Measurements from ENCODE around the gene STARD3NL. TPM values are rescaled to one million over a fixed set of nuclear protein-coding genes. Genes with fewer than 3 reads are reported as not detected.

STARD3NL gene
- total and polyA plus RNA-seq, 2 of the 13 experiments (the other 11 are each of a cell fraction or from before 2014, with no cell fraction given): 37.3 to 42.3 TPM

DNA sequence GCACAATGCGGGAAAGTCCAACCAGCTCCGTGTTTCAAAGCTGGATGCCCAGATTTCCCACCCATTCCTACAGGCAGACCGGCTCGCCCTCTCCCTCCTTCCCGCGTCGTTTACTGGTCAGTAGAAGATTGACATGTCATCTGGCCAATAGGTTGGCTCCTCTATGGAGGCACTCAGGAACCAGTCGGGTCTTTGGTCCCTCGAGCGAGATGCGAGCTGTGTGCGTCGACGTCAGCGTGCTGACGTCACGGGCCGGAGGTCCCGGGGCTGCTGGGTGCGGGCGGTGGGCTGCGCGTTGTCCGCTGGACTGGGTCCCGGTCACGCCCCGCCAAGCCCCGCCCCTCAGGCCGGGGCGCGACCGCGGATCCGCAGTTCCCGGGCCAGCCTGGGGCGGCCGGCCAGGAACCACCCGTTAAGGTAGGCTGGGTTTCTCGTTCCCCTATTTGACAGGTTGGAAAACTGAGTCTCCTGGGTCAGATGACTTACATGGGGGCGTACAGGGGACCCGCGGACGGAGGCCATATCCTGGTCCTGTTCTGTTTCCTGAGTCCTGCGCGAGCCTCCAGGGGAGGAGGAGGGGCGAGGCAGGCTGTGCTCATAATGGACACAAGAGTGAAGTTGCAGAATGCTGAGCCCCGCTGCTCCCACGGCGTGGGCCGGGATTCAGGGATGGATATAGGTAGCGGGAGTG lies at the start of gene STARD3NL (continued):
- TF ChIP-seq TCF12 (IDR thresholded peaks at IDR 0.05) (no peak), TCF12 (CRISPR knock-in tag; IDR thresholded peaks at IDR 0.05) (no peak), ZNF350 (CRISPR knock-in tag; IDR thresholded peaks at IDR 0.05; ENCODE audit: borderline replicate concordance, low read depth) (peak; percentile 35; the same call in 1 of the 2 replicates), KLF13 (CRISPR knock-in tag; IDR thresholded peaks at IDR 0.05) (no peak), IKZF4 (CRISPR knock-in tag; IDR thresholded peaks at IDR 0.05; ENCODE audit: borderline replicate concordance, low read depth, not compliant biosample characterization) (no peak), HOXD1 (CRISPR knock-in tag; IDR thresholded peaks at IDR 0.05) (no peak), CCAR2 (optimal IDR thresholded peaks at IDR 0.05; ENCODE audit: low read depth, low read length) (no peak), ZKSCAN8 (CRISPR knock-in tag; IDR thresholded peaks at IDR 0.05; ENCODE audit: borderline replicate concordance) (0 out of 2 replicates have a peak, but pooled peaks have one; percentile 23), SNAI1 (CRISPR knock-in tag; IDR thresholded peaks at IDR 0.05; ENCODE audit: borderline replicate concordance) (no peak), ZNF720 (CRISPR knock-in tag; IDR thresholded peaks at IDR 0.05) (no peak), KDM3A (CRISPR knock-in tag; IDR thresholded peaks at IDR 0.05; ENCODE audit: low read depth) (no peak), ZNF615 (CRISPR knock-in tag; IDR thresholded peaks at IDR 0.05; ENCODE audit: borderline replicate concordance) (no peak), ZNF644 (CRISPR knock-in tag; IDR thresholded peaks at IDR 0.05; ENCODE audit: low read depth) (no peak; the same call in 1 of the 2 replicates), NFYC (CRISPR knock-in tag; IDR thresholded peaks at IDR 0.05) (peak; percentile 97), ZNF446 (CRISPR knock-in tag; IDR thresholded peaks at IDR 0.05) (no peak), ZNF207 (IDR thresholded peaks at IDR 0.05; ENCODE audit: borderline replicate concordance) (no peak), ZBTB7A (CRISPR knock-in tag; IDR thresholded peaks at IDR 0.05) (peak; percentile 33), ZNF430 (CRISPR knock-in tag; IDR thresholded peaks at IDR 0.05) (no peak), RAD21 (CRISPR knock-in tag; IDR thresholded peaks at IDR 0.05) (no peak)
- TF ChIP-seq, protein P1, sequence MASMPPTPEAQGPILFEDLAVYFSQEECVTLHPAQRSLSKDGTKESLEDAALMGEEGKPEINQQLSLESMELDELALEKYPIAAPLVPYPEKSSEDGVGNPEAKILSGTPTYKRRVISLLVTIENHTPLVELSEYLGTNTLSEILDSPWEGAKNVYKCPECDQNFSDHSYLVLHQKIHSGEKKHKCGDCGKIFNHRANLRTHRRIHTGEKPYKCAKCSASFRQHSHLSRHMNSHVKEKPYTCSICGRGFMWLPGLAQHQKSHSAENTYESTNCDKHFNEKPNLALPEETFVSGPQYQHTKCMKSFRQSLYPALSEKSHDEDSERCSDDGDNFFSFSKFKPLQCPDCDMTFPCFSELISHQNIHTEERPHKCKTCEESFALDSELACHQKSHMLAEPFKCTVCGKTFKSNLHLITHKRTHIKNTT (CRISPR knock-in tag; IDR thresholded peaks at IDR 0.05): no peak
- TF ChIP-seq, protein P2, sequence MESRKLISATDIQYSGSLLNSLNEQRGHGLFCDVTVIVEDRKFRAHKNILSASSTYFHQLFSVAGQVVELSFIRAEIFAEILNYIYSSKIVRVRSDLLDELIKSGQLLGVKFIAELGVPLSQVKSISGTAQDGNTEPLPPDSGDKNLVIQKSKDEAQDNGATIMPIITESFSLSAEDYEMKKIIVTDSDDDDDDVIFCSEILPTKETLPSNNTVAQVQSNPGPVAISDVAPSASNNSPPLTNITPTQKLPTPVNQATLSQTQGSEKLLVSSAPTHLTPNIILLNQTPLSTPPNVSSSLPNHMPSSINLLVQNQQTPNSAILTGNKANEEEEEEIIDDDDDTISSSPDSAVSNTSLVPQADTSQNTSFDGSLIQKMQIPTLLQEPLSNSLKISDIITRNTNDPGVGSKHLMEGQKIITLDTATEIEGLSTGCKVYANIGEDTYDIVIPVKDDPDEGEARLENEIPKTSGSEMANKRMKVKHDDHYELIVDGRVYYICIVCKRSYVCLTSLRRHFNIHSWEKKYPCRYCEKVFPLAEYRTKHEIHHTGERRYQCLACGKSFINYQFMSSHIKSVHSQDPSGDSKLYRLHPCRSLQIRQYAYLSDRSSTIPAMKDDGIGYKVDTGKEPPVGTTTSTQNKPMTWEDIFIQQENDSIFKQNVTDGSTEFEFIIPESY (CRISPR knock-in tag; IDR thresholded peaks at IDR 0.05): no peak
- TF ChIP-seq, protein P3, sequence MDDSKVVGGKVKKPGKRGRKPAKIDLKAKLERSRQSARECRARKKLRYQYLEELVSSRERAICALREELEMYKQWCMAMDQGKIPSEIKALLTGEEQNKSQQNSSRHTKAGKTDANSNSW (CRISPR knock-in tag; IDR thresholded peaks at IDR 0.05; ENCODE audit: borderline replicate concordance): no peak
- TF ChIP-seq, protein P4, sequence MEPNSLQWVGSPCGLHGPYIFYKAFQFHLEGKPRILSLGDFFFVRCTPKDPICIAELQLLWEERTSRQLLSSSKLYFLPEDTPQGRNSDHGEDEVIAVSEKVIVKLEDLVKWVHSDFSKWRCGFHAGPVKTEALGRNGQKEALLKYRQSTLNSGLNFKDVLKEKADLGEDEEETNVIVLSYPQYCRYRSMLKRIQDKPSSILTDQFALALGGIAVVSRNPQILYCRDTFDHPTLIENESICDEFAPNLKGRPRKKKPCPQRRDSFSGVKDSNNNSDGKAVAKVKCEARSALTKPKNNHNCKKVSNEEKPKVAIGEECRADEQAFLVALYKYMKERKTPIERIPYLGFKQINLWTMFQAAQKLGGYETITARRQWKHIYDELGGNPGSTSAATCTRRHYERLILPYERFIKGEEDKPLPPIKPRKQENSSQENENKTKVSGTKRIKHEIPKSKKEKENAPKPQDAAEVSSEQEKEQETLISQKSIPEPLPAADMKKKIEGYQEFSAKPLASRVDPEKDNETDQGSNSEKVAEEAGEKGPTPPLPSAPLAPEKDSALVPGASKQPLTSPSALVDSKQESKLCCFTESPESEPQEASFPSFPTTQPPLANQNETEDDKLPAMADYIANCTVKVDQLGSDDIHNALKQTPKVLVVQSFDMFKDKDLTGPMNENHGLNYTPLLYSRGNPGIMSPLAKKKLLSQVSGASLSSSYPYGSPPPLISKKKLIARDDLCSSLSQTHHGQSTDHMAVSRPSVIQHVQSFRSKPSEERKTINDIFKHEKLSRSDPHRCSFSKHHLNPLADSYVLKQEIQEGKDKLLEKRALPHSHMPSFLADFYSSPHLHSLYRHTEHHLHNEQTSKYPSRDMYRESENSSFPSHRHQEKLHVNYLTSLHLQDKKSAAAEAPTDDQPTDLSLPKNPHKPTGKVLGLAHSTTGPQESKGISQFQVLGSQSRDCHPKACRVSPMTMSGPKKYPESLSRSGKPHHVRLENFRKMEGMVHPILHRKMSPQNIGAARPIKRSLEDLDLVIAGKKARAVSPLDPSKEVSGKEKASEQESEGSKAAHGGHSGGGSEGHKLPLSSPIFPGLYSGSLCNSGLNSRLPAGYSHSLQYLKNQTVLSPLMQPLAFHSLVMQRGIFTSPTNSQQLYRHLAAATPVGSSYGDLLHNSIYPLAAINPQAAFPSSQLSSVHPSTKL (CRISPR knock-in tag; IDR thresholded peaks at IDR 0.05): 0 out of 2 replicates have a peak, but pooled peaks have one; percentile 24
- TF ChIP-seq, protein P5, sequence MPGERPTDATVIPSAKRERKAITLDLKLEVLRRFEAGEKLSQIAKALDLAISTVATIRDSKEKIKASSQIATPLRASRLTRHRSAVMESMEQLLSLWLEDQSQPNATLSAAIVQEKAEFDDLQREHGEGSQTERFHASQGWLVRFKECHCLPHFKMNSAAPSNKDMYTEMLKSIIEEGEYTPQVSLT (CRISPR knock-in tag; IDR thresholded peaks at IDR 0.05; ENCODE audit: borderline replicate concordance, low read depth): no peak
